Erythroblast (primary cell): ENCODE results near the gene SH3D19.
"Not testable (repeated sequence)": the region's sequence is repeated elsewhere in the genome, so short reads cannot be mapped to it uniquely, and the experiment has no call there.

Experiments used
- DNase-seq, 2 experiments: peaks; one replicate each; lab custom pipeline; 2025; lab: John Stamatoyannopoulos, UW
- GATA1 ChIP-seq: IDR thresholded peaks from 2 replicates; pipeline ENCODE4 v1.6.1; 2011; ENCODE audit warnings: low read depth, mild to moderate bottlenecking, control low read depth, low read length, moderate library complexity
- POLR2A ChIP-seq: IDR thresholded peaks from 2 replicates; pipeline ENCODE4 v1.6.1; 2011; ENCODE audit warnings: mild to moderate bottlenecking, low read length

Gene SH3D19

DNA sequence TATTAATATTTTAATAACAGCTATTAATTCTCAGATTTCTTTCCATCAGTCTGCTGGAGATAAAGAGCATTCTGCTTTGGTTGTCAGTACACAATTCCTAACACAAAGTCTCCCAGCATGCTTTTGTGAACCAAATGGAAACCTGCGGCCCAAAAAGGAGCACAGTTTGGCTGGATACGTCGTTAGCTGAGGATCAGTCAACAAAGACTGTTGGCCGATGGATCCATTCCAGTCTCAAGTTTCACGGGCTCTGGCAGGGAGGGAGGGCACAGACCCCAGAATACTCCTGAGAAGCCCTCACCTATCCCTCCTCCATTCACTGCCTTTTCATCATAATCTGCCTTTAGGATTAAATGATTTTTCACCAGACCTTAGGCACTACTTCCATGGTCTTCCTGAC, 74.7 kb downstream of the SH3D19 start:
- no peak for TF ChIP-seq GATA1
- TF ChIP-seq POLR2A: no peak
- DNase-seq: no peak

DNA sequence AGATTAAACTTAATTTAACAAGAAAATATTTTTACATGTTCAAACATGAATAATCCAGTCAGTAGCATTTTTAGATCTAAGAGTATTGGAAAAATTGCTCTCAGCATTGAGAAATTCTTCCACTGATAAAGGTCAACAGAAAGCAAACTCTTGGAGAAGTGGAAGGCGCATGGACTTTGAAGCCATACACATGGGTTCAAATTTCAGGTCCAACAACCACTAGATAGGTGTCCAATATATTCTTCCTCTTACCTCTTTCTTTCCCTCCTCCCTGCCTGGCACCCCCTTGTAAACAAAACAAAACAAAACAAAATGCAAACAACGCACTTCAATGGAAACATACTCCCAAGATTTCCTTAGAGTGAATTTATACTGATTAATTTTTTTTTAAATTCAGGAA, 76.9 kb downstream of the SH3D19 start:
- TF ChIP-seq GATA1 (no peak), POLR2A (no peak)
- DNase-seq: no peak

DNA sequence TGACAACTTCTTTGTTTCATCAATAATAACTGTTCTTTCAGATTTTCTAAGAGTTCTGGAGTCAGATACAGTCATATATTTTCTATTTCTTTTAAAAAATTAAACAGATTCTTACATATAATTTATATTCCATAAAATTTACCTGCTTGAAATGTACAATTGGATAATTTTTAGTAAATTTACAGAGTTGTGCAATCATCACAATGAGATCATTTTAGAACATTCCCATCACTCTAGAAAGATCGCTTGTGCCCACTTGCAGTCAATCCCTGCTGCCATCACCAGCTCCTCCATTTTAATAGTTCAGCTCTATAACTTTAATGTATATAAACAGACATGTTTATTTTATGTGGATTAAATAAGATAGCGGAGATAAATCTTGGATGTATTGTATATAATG, 78.0 kb downstream of the SH3D19 start:
- DNase-seq: no peak
- TF ChIP-seq GATA1 (no peak), POLR2A (no peak)

DNA sequence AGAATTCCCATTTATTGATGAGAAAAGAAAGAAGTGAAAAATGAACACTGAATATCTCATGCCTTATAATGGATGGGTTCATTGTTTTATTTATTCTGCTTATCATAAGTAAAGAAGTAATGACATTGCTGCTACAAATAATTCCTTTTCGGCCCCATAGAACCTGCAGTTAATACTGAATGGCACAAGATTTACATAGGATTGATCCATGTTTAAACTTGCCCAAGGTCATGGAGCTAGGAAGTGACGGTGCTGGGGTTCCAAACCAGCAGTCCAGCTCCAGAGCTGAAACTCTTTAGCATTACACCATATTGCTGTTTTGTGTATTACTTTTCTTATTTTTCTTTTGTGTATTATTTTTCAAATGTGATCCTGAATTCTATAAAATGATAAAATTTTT, 78.7 kb downstream of the SH3D19 start:
- TF ChIP-seq GATA1 (no peak), POLR2A (no peak)
- DNase-seq: no peak

DNA sequence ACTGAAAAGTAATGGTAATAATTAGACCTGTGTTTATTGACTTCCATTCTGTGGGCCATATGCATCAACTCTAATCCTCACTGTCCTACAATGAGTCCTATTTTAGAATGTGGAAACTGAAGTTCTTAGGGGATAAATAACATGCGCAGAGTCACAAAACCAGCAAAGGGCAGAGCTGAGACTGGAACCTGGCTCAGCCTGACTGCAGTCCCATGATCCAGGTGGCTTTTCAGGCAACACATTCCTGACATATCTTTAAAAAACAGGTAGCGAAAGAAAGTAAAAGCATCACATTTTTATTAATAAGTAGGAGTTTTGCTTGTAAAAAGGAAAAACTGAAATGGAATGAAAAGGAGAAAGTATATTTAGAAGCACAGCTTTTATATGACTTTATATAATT, 83.1 kb downstream of the SH3D19 start:
- DNase-seq: no peak
- TF ChIP-seq GATA1 (no peak), POLR2A (no peak)

DNA sequence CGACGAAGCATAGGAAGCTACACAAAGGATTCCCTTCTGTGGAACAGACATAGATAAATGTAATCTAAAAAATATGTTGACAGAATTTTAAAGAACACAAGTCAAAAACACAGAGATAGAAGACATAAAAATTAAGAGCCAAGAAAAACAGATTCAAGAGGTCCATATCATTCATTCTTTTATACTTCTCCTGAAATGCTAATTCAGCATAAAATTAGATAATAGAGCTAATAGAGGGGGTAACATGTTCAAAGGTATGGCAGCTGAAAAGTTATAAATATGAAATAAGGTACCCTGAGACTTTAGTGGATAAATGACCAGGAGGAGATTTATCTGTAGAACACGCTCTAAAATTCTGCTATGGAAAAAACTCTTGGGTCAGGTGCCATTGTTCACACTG, 85.8 kb downstream of the SH3D19 start:
- no peak for DNase-seq
- TF ChIP-seq POLR2A (no peak), GATA1 (no peak)

DNA sequence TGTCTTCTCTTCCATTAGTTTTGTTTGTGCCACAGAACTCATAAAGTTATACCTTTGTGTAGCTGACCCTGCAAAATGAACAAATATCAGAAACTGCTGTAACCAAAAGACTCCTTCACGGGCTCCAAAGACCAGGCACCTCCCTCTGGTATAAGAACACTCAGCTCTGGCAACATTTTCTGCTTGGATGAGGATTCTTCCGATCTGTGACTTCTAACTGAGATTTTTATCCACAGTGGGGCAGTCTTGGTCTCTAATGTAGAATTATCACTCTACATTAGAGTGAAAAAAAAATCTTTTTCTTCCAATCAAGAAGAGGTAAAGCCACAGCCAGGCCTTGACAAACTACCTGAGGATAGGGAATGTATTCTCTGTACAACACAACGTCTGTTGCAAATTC, 86.9 kb downstream of the SH3D19 start:
- TF ChIP-seq POLR2A (no peak), GATA1 (no peak)
- DNase-seq: no peak

DNA sequence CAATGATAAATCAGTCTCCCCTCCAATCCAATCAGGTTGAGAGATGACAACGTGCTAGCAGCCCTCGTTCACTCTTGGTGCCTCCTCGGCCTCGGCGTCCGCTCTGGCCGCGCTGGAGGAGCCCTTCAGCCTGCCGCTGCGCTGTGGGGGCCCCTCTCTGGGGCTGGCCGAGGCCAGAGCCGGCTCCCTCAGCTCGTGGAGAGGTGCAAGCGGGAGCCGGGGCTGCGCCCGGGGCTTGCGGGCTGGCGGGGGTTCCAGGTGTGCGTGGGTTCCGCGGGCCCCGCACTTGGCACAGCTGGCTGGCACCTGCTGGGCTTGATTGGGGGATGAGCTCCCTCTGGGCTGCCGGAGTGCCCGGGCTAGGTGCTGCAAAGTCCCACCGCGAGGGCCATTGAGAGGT, 89.4 kb downstream of the SH3D19 start:
- no peak for TF ChIP-seq POLR2A
- no peak for TF ChIP-seq GATA1
- DNase-seq: no peak

DNA sequence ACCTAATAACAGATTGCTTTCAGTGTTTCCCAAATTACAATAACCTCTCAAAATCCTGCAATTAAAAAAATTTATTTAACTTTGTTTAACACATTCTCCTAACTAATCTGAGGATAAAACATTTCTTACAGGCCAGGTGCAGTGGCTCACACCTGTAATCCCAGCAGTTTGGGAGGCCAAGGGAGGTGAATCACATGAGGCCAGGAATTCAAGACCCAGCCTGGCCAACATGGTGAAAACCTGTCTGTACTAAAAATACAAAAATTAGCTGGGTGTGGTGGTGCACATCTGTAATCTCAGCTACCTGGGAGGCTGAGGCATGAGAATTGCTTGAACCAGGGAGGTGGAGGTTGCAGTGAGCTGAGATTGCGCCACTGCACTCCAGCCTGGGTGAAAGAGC, 90.0 kb downstream of the SH3D19 start:
- not testable (repeated sequence) for DNase-seq

DNA sequence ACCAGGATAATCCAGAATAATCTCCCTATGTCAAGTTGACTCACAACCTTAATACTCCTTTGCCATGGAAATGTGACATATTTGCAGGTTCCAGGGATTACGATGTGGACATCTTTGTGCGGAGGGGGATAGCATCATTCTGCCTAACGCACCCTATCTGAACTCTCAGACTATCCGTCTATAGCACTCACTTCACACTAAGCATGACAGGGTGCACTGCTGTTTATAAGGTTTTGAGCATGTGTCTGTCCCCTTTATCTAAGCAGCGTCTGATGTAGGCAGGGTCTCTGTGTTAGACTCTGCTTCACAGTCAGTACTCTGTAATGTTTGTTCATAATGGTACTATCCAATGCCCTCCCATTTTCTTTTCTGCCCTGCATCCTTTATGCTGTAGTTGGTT, 91.8 kb downstream of the SH3D19 start:
- TF ChIP-seq POLR2A (no peak), GATA1 (no peak)
- DNase-seq: no peak

DNA sequence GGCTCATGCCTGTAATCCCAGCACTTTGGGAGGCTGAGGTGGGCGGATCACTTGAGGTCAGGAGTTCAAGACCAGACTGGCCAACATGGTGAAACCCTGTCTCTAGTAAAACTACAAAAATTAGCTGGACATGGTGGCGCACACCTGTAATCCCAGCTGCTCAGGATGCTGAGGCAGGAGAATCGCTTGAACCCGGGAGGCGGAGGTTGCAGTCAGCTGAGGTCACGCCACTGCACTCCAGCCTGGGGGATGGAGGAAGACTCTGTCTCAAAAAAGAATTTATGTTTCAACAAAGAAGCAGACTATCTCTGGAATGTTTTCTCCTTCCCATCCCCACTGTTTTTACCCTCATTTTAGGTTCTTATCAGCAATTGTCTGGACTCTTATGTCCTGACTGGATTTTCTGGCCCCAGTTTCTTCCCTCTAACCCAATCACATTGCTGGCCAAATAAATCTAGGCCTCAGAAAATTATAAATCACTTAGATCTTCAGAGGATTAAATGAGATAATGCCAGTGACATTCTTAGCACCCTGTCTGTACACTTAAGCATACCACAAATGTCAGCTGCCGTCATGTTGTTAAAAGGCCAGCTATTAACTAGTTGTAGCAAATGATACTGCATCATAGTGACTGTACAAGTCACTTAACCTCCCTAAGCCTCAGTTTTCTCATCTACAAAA, 93.3 kb downstream of the SH3D19 start:
- no peak for DNase-seq
- TF ChIP-seq POLR2A (no peak), GATA1 (no peak)

DNA sequence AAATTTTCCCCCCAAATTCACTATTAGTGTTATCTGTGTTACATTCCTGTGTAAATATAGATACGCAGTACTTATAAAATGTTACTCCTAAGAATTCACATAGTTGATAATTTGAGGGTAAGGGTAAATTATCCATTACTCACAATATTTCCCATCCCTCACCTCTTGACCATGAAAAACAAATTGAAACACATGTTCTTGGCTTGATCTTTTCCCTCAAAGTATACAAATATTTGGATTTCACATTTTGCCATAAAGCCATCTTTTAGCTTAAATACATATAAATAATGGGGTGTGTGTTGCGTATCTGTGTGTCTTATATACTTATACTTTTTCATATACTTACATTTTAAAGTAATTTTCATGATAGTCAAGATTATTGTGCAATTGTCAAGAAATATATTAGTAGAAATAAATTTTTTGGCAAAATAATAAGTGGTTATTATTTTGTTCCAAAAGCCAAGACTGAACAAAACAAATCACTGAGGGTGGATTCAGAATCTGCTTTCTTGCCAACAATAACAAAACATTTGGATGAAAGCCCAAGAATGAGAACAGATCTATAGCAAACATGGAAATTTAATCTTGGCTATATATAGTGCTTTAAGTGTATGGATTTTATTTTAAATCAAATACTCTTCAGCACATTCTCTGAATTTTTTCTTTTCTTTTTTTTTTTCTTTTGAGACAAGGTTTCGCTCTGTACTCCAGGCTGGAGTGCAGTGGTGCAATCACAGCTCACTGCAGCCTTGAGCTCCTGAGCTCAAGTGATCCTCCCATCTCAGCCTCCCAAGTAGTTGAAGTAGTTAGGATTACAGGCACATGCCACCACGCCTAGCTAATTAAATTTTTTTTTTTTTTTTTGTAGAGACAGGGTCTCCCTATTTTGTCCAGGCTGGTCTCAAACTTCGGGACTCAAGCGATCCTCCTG, 97.0 kb downstream of the SH3D19 start:
- no peak for TF ChIP-seq GATA1
- TF ChIP-seq POLR2A: no peak
- DNase-seq: no peak

DNA sequence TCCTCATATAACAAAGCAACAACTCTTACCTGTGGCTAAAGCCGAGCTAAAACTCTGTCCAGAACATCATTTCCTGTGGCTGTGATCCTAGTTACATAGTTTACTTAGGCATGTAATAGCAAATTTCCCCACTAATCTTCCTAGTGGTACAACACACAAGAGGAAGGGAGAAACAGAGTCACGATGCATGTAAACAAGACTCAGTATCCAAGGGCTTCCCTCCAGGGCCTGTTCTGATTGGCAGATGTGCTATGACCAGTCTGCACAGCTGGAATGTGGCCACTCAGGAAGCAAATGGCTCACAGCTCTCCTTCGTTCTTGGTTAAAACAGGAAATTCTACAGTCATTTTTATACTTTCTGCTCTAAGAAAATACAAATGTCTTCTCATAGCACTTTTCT, 97.7 kb downstream of the SH3D19 start:
- no peak for DNase-seq
- no peak for TF ChIP-seq GATA1
- no peak for TF ChIP-seq POLR2A

DNA sequence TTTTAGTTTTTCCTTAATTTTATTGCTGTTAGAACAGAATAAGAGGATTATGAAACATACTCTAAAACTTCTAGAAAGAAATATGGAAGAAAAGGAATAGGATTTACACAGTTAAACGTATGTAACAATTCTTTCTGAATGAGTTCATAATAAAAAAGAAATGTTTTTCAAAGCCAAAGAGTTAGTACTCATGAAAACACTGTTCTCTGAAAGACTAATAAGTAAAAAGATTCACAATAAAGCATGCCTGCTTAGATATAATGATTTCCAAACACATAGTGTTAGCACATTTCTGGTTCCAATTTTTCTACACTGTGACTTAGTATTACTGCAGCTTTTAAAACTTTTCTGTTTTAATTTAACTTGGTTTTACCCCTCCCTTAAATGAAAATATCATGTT, 98.2 kb downstream of the SH3D19 start:
- no peak for DNase-seq
- TF ChIP-seq GATA1: no peak
- TF ChIP-seq POLR2A: no peak
